Activated T-cell treated with anti-CD3 and anti-CD28 coated beads, Interleukin-2, amount 50 U/mL, for 48 hours (primary cell): ENCODE measurements around the gene TPTE2.
"Not testable (repeated sequence)": the region's sequence is repeated elsewhere in the genome, so short reads cannot be mapped to it uniquely, and the experiment has no call there.

Experiments used
- DNase-seq, 2 experiments: peaks; one replicate each; pipeline ENCODE4 v3.0.0-alpha.2; 2020

Gene TPTE2

DNA sequence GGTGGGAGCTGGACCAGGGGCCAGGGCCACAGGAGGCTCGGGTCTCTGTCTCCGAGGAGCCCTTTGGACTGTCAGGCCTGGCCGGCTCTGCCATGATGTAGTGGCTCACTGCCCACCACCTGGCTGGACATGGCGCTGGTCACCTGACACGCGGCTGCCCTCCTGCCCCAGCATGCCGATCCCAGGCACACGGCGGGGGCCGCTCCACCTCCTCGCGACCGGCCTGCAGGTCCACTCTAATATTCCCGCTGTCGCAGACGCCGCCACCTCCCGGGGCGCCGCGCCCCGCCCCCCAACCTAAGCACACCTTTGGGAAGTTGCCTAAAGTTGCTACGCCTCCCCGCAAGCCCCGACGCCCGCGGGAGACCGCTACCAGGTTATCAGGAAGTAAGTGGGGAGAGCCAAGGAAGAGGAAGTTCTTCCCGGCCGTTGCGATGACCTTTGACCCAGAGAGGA is at the start of gene TPTE2:
TSS of gene TPTE2 (minus strand) at position 406 of the 456 bp plus-strand sequence. CDS start 58,298 bp downstream, outside the sequence.
- DNase-seq = not testable (repeated sequence)

DNA sequence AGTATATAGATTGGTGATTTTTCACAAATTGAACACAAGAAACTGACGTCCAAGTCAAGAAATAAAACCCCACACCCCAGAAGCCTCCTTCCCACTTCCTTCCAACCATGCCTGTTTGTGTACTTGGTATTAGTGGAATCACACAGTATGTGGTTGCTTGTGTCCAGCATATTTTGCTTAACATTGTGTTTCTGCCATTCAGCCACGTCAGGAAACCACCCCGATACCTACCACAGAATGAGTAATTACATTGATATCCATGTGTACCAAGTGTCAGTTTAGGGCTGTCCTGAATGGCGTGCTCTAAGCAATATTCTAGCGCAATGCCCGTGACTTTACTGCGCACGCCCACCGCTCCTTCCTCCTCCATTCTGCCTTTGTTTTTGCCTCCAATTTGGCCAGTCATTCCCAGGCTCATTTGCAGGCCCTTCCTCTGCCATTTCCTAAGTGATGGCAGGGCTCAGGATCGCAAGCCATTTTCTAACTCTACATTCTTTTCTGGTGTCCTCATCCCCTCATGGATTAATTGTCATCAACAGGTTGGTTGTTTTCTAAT is 46.3 kb upstream of the TPTE2 start:
- no peak for DNase-seq

DNA sequence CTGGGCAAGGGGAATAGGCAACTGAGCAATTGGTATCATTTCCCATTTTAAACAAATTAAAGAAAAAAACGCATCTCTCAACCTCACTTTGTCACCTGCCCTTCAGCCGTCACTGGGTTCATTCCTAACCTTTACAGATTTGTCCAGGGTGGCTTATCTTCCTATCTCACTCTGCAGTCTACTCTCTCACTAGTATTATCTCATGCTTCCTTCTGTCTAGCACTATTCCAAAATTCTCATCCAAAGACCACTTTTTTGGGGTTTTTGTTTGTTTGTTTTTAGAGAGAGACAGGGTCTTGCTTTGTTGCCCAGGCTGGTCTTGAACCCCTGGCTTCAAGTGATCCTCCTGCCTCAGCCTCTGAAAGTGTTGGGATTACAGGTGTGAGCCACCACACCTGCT is 45.4 kb upstream of the TPTE2 start:
- DNase-seq = no peak

DNA sequence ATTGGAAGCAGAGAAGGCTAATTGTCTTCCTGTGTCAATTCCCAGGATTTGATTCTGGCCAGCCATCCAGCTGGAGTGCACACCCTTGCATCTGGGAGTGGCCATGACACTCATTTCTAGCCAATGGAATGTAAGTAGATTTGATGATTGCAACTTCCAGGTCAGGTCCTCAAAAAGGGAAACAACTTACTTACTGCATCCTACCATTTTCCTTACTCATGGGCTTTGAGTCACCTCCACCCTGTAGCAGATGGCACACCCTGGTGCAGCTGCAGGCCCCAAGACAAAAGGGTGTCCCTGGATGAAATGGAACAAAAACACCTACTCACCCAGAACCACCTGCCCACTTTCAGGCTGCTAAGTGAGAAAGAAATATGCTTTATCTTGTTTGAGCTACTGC is 44.8 kb upstream of the TPTE2 start:
- no peak for DNase-seq

DNA sequence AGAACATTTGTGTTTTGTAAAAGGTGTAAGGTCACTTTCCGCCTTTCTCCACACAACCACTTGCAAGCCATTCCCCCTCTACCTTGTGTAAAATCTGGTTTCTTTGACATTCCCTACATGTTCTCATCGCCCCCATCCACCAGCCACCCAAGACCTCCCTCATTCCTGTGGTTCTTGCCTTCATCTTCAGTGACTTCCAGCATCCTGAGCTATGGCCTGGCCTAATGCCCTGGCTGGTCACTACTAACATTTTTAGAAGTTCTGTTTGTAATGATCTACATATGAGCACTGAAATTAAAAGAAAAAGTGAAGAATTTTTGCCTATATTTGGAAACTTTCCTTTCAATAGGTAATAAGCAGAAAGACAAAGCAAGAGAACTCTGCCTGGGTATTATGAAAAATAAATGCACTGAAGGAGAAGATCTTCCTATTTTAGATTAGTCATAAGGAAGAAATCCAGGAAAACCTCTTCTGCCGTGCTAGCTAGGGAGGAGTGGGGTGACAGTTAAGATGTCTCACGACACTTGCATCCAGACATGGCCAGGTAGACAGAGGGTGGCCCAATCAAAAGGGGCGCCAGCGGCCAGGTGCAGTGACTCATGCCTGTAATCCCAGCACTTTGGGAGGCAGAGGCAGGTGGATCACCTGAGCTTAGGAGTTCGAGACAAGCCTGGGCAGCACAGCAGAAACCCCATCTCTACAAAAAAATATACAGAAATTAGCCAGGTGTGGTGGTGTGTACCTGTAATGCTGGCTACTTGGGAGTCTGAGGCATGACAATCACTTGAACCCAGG is 44.0 kb upstream of the TPTE2 start:
- DNase-seq = no peak

DNA sequence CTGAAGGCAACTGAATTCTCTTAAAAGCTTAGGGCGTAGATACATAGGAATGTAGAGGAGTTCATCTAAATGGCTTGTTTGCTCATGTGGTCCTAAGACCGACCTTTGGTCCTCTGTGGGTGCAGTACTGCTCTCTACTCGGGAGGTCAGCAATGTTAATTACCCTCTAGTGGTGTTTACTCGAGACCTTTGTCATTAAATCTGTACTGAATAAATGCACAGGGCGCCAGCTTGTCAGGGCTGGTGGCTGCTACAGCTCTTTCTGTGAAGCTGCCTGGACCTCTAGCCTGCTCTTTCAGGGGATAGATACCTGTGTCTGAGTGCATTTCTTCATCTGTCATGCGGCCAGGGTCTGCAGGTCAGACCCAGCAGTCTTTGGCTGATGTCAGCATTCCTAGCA is 43.0 kb upstream of the TPTE2 start:
- no peak for DNase-seq

DNA sequence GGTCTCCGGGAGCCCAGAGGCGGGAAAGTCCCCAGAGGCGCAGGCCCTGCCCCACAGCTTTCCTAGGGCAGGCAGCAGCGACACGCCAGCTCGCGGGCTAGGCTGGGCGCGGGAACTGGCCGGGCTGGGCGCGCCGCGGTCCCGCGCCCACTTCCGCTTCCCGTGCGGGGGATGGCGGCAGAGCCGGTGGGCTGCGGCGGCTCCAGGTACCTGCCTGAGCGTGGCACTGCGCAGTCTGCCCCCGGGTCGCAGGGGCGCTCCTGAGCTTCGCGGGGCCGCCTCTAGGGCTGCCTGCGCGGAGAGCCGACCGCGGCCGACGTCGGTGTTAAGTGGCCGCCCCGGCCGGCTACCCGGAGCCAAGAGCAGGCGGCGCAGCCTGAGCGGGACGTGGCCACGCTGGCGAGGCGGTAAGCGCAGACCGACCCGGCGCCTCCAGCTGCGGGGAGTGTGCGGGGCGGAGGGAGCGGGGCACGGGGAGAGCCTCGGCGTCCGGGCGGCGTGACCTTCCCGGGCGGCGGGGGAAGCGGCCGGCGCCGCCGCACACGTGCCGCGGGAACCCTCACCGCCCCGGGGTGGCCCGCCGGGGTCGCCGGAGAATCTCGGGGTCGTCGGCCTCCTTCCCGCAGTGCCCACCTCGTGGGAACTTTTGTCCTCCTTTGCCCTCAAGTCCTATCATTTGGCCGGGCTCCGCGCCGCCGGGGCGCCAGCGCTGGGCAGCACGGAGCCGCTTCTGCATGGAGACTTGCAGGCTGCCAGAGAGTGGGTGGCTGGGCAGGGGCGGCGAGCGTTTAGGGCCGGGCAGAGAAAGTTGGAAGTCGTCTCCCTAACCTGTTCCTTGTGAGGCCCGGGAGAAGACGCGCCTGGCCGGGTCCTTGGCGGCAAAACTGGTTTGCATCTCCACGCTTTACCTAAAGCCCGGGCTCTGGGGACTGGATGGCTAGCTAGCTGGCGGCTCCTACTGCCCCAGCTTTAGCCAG is 40.7 kb upstream of the TPTE2 start:
- DNase-seq = peak; percentile 52 to 70

DNA sequence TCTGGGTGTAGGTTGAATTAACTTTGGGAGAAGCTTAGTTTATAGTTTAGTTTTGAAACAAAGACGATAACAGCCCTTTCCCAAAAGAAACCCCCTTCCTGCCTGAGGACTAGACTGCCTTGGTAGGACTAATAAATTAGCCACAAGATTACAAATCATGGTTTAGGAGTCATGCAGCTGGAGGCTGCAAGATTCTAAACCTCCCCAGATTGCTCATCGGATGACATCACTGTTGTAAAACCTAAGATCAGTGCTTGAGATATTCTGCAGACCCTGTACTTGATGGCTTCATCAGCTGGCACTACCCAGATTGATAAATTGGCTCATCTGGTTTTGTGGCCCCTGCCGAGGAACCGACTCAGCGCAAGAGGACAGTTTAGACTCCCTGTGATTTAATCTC is 36.2 kb upstream of the TPTE2 start:
- DNase-seq = no peak

DNA sequence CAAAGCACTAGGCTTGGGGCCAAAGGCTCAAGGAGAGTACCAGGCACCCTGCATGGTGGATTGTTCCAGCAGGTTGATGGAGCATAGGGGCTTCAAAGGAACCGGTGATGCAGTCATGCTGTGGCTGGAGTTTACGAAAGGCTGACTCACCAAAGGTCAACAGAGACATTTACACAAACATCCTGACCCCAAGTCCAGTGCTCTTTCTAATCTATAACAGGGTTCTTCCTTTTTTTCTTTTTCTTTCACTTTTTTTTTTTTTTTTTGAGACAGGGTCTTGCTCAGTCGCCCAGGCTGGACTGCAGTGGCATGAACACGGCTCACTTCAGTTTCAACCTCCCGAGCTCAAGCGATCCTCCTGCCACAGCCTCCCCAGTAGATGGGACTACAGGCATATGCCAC is 35.6 kb upstream of the TPTE2 start:
- no peak for DNase-seq

DNA sequence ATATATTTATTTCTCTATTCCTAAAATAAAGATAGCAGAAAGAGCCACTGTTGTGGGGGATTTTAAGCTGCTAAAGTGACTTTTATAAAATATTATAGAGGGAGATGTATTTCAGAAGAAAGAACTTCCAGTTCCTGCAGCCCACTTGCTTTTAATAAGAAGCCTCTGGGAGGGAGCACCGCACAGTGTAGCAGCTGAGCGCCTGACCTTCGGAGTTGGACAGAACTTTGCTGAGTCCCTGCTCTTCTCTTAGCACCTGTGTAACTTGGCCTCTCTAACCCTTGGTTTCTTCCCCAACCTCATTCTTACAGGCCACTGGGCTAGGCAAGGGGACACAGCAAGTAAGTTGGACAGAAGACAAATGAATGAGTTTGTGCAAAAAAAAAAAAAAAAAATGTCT is 34.8 kb upstream of the TPTE2 start:
- DNase-seq = no peak

DNA sequence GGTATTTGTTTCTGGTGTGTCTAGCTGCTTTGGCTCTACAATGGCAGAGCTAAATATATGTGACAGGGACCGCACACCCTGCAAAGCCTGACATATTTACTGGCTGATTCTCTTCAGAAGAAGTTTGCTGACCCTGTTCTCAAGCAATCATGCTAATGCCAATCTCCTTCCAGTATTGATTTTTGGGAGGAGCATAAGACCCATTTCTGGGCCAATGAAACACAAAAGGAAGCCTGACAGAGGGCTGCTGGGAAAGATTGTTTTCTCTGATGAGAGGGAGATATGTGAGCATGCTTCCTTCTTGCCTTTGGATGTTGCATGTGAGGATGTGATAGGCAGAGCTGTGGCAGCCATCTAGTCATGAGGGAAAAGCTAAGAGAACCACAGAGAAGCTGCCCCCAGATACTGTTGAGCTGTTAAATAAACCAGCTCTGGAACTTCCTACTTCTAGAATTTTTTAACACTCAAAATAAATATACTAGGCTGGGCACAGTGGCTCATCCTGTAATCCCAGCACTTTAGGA is 31.4 kb upstream of the TPTE2 start:
- DNase-seq = no peak

DNA sequence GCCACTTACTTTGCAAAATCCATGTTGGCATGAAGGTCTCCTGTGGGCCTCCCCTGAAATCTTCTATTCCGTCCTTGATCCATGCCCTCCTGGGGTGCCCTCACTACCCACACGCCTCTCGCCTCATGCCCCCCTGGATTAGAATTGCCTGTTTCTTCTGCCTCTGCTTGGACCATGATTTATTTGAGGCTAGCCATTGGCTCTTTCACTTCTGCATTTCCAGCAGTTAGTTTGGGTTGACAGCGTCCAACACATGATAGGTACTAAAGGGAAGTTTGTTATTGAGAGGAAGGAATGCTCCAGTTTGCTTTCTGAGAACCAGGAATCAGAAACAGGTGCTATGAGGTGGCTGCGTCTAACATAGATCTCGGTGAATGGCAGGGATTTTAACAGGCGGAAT is 30.5 kb upstream of the TPTE2 start:
- no peak for DNase-seq

DNA sequence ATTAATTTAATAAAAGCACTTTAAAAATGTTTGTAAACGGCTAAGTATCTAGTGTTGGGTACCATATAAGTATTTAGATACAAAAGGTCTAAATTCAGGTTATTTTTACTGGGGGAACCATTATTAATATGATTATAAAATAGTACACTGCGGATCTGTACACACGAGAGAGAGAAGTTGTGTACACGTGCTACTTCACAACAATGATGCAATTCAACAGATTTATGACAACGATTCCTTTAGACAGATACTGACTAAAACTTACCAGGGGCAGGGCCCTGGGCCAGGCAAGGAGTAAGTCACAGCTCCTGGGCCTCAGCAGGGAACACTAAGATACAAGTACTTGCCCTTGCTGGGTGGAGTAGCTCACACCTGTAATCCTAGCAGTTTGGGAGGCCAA is 29.1 kb upstream of the TPTE2 start:
- DNase-seq = no peak

DNA sequence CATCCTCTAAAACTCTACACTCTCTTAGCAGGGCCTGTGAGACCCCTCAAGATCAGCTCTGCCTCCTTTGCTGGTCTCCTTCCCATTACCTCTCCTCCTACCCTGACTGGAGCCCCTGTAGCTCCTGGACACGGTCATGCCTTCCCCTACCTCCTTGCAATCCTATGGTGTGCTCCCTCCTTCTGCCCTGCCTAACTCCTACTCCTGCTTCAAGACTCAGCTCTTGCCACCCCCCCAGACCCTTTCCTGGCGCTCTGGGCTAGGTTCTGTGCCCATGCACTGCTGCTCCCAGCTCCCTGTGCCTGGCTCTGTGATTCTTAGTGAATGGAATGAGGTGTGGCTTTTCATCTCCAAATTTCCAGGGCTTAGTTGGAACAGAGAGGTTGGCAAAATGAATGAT is 28.0 kb upstream of the TPTE2 start:
- DNase-seq = no peak

DNA sequence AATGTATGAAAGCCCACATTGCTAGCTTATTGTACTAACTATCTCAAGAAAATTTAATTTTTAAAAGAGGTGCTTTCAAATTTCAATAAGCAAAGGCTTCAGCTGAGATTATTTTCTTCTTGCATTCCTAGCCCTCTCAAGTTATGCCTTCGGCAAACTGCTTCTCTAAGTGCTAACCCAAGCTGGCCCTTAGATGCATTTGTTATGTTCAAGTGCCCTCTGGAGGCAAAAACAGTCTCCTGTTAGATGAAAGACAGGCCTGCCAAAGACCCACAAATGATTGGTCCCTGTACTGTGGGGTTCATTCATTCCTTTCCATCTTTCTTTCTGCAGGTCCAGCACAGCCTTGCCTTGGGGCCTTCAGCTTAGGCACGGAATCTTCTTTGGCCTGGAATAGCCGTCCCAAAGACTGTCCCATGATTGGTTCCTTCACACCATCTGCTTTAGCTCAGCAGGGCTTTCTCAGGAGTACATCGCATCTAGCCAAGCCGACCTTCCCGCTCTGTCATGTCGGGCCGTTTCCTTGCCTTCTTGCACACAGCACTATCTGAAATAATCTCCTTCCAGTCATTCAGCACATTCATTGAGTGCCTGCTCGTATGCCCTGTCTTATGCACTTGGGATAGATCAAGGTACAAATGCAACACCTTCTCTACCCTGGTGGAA is 26.4 kb upstream of the TPTE2 start:
- peak; percentile 19 to 28 for DNase-seq

DNA sequence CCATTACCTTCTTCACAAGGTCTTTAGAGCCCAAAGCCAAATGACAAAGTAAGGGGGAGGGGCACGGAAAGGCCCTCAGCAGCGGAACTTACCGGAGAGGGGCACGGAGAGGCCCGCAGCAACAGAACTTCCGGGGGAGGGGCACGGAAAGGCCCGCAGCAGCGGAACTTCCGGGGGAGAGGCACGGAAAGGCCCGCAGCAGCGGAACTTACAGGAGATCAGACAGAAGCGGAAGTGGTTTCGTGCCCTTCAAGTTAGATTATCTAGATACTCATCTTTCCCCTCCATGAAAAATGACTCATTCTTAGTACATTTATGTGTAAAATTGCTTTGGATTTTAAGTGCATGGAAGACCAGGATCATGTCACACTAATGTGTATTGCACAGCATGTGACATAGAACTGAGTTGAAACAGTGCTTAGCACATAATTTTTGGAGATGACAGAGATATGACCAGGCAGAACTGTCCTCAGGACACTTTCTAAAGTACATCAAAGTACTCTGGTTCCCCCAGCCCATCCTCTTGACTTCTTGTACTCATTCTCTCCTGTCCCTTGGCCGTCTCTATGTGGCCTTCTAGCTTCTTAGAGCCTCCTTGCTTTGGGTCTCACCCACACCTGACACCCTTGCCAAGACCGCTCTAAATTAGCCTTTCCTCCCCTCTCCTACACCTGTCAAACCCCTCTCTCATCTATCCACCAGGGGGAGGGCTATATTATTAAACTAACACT is 25.7 kb upstream of the TPTE2 start:
- peak; percentile 80 to 85 for DNase-seq

DNA sequence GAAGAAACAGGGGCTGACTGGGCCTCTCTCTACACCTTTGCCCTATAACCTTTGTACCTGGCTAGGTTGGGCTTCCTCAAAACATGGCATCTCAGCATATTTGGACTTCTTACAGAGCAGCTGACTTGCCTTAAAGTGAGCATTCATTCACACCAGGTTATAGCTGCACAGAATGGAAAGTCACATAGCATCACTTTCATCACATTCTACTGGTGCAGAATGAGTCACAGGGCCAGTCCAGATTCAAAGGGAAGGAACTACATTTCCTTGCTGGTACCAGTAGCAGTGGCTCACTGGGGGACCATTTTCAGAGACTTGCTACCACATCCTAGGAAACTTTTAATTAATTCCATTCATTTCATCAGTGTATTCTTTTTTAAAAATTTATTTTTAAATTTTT is 20.3 kb upstream of the TPTE2 start:
- no peak for DNase-seq

DNA sequence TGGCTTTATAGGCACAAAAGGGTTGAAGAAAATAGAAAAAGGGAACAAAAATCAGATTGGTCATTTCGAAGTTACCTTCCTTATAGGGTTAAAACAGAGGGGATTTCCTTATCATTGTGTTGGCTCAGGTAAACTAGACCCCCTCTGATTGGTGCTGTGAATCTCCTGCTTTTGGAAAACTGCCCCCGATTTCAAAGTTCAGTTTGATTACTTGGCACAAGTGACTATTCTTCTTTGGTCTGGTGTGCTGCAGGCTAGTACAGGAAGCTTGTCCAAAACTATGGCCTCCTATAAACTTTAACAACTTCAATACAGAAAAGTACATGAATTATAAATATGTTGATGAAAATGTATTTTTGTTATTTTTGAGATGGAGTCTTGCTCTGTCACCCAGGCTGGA is 13.9 kb upstream of the TPTE2 start:
- DNase-seq = no peak

DNA sequence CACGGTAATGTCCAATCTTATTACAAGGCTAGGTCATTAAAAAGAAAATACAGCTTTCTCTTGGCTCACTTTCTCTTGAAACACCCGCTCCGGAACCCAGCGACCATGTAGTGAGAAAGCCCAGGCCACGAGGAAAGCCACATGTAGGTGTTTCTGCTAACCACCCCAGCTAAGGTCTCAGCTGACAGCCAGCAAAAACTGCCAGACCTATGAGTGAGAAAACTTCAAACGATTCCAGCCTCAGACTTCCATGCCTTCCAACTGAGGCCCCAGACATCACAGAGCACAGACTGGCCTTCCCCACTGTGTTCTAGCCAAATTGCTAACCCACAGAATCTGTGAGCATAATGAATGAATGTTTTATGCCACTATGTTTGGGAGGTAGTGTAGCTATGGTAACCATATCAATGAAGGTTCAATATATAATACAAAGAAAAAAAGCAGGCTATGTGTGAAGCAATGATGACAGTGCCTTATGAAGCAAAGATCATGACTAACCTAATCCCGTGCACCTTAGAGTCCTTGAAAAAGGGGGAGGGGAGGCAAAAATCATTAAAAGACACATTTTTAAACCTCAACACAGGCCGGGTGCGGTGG is 11.9 kb upstream of the TPTE2 start:
- DNase-seq = no peak

DNA sequence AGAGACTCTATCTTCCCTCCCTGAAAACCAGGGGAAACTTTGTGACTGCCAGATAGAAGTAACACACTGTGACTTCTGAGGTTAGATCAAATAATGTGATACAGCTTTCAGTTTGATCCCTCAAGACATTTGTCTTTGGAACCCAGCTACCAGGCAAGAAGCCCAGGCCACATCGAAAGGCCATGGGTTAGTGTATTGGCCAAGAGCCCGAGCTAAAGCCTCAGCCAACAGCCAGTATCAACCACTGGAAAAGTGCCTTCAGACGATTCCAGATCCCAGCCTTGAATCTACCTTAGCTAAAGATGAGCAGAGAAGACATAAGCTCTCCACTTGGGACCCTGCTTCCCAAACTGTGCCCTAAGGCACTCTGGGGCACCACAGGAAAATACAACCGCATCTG is 10.9 kb upstream of the TPTE2 start:
- no peak for DNase-seq

DNA sequence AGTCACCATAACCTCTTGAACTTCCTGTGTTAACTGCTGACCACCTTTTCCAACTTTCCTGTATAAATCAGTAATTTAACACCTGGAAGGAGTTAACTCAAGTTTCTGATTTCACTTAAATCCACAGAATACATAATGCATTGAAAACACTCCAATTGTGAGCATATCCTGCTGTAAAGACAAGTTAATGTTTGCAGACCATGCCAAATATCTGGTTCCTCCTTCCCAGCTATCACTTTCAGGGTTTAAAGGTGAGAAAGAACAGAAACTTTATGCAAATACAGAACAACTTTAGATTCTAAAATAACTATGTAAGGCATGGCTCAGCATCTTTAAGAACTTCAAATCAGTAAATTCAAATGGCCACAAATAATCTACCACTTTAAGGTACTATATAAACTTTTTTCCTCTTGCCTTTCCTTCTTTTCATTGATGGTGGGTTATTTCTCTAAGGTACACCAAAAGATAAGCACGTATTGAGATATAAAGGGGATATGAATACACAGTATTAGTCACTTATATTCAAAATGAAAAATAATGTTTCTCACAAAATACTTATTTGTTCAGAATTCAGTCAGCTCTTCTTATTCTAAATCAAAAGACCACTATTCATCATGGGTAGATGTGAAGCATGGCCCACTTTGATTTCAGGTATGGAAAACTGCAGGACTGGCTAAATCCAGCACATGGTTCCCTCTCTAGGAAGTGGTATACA is 6.6 kb upstream of the TPTE2 start:
- DNase-seq = no peak
